ENCODE data around the gene DNASE1L3. TPM values are rescaled to one million over a fixed set of nuclear protein-coding genes. Genes with fewer than 3 reads are reported as not detected.
"Not testable (repeated sequence)": the region's sequence is repeated elsewhere in the genome, so short reads cannot be mapped to it uniquely, and the experiment has no call there.

DNASE1L3 gene
- total RNA-seq, 2 donors from 2014 or later, result 7.5 to 9.3 TPM

- DNase-seq (ENCODE audit: low spot score), result peak; percentile 93
- intact Hi-C loops (cut with DNase I), result no loop called here
These were observed 26.6 kb upstream of the DNASE1L3 start, which contains the start of gene ABHD6 for GRCh38 chr3:58237238-58237940. ABHD6 (plus strand) TSS chr3:58237792; CDS start chr3:58256587, 18,795 bp downstream.

DNA sequence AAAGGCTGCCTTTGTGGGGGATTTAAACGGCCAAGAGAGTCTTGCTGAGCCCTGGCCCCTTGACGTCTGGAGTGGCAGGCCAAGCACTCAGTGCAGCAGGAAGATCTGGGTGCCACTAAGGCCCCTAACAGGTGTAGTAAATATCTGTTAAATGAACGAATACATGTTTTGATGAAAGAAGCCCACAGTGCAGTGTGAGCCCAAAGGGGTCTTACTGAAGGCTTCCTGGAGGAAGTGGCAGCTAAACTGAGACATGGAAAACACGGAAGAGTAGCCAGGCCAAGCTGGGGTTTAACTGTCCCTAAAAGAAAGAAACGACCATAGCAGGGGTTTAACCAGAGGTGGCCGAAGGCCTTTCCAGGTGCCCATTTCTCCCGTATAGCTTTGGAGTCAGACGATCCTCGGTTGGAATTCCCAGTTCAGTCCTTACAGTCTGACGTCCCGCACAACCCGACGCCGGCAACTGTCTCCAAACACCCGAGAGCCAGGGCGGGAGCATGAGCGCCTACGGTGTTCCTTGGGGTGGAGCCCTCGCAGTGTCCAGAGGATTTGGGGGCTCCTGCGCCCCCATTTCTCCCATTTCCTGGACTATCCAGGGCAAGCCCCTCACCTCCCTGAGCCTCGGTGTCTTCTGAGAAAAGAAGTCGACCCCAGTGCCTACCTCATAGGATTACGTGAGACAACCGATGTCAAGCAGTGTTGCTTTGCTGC, 25.9 kb upstream of the DNASE1L3 start:
- DNase-seq (ENCODE audit: low spot score), result no peak
- intact Hi-C loops (cut with DNase I), result no loop called here

DNA sequence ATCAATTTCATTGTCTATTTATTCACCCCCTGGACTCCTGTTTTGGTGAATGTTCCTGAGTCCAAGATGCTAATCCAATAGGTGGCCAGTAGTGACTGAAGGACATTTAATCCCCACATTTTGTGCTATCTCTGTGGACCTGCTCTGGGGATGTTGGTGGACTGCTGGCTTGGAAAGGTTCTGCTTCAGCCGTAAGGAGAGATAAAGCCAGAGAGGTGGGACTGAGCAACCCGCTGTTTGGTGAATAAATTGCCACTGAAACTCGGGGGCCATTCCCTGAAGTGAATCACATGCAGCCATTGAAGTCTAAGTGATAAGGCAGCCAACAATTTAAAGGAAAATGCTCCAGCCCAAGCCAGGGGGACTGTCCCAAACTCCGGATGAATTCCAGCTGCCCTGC, 25.2 kb upstream of the DNASE1L3 start:
- no peak for DNase-seq (ENCODE audit: low spot score)
- intact Hi-C loops (cut with DNase I), result no loop called here

DNA sequence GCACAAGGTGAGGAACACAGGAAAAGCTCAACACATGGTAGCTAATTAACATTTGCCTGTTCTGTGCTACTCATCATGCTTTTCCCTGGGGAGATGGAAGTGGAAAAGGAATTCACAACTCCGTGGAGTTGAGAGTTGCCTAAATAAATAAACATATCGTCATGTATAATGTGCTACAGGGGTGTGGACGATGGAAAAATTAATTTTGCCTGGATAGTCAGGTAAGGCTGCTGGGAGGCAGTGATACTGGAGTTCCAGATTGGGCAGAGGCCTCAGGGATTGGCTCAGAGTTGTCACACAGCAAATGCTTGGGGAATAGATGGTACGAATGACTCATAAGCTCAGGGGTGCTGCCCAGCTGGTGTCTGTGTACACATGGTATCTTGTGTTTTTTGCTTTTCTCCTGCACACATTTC, 23.8 kb upstream of the DNASE1L3 start:
- no peak for DNase-seq (ENCODE audit: low spot score)
- intact Hi-C loops (cut with DNase I), result no loop called here

DNA sequence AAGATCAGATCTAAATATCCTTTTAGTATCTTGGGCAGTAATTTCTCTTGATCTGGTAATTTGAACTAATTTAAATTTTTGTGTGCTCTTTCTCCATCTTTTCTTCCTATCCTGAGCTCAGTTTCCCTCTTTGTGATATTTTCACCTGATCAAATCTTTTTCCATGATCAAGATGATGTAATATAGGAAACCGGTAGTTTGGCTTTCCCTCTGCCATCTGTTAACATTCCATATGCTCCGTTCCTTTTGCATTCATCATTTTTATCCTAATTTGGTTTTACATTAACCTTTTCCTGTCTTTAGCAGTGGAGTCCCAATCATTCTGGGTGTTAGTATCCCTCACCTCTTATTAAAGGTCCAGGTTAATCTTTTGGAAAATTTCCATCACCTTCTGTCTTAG, 20.9 kb upstream of the DNASE1L3 start:
- intact Hi-C loops (cut with DNase I), result no loop called here
- DNase-seq (ENCODE audit: low spot score), result no peak

- no peak for DNase-seq (ENCODE audit: low spot score)
- intact Hi-C loops (cut with DNase I), result no loop called here
These were observed 20.2 kb upstream of the DNASE1L3 start for GRCh38 chr3:58230876-58231552.

DNA sequence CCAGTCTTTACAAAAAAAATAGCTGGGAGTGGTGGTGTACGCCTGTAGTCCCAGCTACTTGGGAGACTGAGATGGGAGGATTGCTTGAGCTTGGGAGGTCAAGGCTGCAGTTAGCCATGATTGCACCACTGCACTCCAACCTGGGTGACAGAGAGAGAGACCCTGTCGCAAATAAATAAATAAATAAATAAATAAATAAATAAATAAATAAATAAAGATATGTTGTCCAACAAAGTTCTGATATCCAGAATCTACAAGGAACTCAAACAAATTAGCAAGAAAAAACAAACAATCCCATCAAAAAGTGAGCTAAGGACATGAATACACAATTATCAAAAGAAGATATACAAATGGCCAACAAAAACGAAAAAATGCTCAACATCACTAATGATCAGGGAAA, 17.2 kb upstream of the DNASE1L3 start:
- intact Hi-C loops (cut with DNase I); DNase-seq (ENCODE audit: low spot score): not testable (repeated sequence)

DNA sequence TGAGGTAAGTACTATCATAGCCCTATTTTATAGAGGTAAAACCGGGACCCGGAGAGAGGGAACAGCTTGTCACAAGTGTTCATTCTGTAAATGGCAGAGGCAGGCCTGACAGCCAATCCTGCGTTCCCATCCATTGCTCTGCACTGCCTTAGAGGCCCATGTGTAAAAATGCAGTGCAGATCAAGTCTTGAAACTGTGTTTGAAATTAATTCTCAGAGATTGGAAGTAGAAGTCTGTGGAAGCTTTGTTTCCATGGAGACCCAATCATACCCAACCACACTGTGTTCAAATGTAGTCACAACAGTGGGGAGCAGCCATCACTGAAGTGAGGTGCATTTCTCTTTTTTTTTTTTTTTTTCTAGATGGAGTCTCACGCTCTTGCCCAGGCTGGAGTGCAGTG, 13.1 kb upstream of the DNASE1L3 start:
- intact Hi-C loops (cut with DNase I), result no loop called here

DNA sequence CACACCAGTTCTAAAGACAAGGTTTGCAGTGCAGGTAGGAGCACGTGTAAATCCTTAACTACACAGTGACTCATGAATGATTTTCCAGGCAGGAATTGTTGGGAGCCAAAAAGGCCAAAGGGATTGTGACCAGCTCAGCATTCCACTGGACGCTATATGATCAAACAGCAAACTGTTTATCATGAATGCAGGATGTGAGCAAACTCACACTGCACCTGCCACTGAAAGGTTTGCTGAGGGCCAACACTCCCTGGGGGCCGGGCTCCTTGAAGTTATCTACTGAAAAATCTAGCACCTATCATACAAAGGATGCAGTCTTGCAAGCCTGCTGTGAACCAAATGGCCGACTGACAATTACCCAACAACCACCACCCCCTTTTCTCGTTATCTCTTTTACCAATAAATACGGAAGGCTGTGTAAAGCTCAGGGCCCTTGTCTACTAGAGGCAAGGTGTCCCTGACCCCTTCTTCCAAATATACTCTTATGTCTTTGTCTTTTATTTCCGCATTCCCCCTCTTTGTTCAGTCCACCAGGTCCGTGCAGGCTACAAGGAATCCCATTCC, 11.5 kb upstream of the DNASE1L3 start:
- intact Hi-C loops (cut with DNase I), result no loop called here
- no peak for DNase-seq (ENCODE audit: low spot score)

More for the DNA sequence above, 13.1 kb upstream of the DNASE1L3 start:
- no peak for DNase-seq (ENCODE audit: low spot score)

DNA sequence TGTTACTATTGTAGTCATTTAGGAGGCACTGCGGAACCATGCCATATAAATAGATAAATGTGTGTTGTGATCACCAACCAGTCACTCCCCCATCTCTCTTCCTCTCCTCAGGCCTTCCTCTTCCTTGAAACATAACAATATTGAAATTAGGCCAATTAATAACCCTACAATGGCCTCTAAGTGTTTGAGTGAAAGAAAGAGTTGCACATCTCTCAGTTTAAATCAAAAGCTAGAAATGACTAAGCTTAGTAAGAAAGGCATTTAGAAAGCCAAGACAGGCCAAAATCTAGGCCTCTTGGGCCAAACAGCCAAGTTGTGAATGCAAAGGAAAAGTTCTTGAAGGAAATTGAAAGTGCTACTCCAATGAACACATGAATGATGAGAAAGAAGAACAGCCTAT, 8.1 kb upstream of the DNASE1L3 start:
- DNase-seq (ENCODE audit: low spot score), result no peak
- intact Hi-C loops (cut with DNase I), result no loop called here

DNA sequence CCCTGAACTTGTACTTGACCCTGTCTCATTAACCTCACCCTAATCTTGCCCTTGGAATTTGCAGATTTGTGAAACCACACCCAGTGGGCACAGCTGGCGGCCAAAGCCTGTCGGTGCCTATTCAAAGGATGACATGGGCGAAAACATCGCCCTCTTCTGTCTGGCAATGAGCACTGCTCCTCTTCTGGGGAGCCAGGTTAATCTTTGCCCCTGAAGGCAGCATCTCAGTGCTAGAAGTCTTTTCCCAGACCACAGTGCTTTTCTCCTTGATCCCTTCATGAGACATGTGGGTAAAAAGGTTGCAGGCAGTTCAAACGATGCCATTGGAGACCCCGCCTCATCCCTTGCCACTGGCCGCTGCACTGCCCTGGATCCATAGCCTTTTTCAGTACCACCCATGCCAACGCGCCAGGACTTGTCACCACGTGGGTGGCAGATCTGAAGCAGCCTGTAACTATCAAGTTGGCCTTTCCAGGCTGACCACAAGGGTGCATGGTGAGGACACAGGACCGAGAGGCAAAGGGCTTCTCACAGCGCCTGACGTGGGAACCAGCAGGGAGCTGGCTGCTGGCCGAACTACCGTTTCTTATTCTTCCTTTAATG, 6.5 kb upstream of the DNASE1L3 start:
- intact Hi-C loops (cut with DNase I), result no loop called here
- peak; percentile 88 for DNase-seq (ENCODE audit: low spot score)

GRCh38 chr3:58216496-58217195, 5.9 kb upstream of the DNASE1L3 start:
- intact Hi-C loops (cut with DNase I), result no loop called here
- DNase-seq (ENCODE audit: low spot score), result no peak

DNA sequence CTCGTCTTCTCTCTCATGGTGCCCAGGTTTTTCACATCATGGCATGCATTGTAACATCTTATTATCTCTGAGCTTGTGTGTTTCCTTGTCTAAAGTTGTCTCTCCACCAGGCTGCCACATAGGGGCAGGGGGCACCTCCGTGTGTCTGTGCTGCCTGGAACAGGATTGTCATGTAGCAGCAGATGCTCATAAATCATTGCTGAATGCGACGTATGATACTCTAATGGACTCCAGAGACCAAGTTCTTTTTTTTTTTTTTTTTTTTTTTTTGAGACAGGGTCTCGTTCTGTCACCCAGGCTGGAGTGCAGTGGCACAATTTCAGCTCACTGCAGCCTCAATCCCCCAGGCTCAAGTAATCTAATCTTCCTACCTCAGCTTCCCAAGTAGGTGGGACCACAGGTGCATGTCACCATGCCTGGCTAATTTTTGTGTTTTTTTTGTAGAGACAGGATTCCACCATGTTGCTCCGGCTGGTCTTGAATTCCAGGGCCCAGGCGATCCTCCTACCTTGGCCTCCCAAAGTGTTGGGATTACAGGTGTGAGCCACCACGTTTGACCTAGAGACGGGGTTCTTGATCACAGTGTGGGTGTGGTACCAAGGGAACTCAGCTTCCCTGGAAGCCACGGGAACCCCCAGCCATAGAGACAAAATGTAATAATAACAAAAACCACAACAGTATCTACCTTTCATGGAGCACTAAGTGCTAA, 4.7 kb upstream of the DNASE1L3 start:
- intact Hi-C loops (cut with DNase I), result no loop called here
- no peak for DNase-seq (ENCODE audit: low spot score)

- intact Hi-C loops (cut with DNase I), result no loop called here
- DNase-seq (ENCODE audit: low spot score), result no peak
These were observed 3.9 kb upstream of the DNASE1L3 start for GRCh38 chr3:58214484-58215316.

GRCh38 chr3:58209933-58210332, 839 bp downstream of the DNASE1L3 start:
- intact Hi-C loops (cut with DNase I), result no loop called here
- no peak for DNase-seq (ENCODE audit: low spot score)

DNA sequence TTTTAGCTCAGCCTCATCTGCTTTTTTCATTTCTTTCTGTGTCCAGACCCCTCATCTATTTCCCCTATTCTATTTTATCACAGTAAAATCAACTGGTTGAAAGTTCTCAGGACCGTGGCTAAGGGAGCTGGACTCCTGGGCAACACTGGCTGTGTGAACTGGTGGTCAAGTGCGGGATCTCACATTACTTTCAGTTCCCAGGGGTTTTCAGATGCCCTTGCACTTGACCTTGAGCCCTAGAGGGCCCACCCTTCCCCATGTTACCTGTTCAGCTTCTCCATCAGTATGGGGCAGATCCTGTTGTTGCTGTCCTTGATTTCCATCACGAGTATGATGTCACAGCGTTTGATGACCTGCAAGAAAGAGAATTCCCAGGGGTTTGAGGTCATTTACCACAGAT, 2.8 kb downstream of the DNASE1L3 start:
- intact Hi-C loops (cut with DNase I), result no loop called here

DNA sequence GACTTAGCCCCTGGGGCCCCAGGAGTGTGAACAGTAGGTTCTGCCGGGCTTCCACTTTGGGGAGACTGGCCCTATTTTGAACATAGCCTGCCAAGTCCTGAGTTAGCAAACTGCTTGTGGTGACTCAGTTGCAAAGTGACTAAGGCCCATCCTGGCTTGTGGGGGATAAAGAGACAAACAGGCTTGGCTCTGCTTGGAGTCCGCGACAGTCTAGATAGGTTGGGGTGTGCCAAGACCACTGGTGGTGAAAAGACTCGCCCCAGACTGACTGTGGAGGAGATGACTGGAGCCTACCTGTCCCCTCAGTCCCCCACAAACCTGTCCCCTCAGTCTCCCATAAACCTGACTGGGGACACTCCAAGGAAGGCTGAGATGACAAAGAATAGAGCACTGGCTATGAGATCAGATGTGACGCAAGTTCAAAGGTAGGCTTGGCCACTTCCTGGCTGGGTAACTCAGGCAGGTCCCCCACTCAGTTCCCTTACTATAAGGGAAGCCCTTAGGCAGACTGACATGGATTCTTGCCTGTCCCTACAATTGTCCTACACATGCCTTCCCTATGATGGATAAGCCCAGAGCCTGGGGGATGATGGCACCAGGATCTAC, 4.3 kb downstream of the DNASE1L3 start:
- peak; percentile 63 for DNase-seq (ENCODE audit: low spot score)
- intact Hi-C loops (cut with DNase I), result no loop called here

More for the DNA sequence above, 2.8 kb downstream of the DNASE1L3 start:
- DNase-seq (ENCODE audit: low spot score), result no peak
